ENCODE results near the gene PALM2AKAP2.

- TF ChIP-seq CTCF (IDR thresholded peaks at IDR 0.05) (no peak), POLR2AphosphoS5 (IDR thresholded peaks at IDR 0.05) (no peak), POLR2A (IDR thresholded peaks at IDR 0.05) (no peak)
These were observed 45.2 kb upstream of the PALM2AKAP2 start for GRCh38 chr9:109734814-109735213.
